Measurements from ENCODE around the gene SRSF2. TPM values are rescaled to one million over a fixed set of nuclear protein-coding genes. Genes with fewer than 3 reads are reported as not detected.

Gene SRSF2
- total and polyA plus RNA-seq, 9 of the 15 experiments (the other 6 are each of a cell fraction or from before 2014, with no cell fraction given) = 161 to 583 (median 393) TPM

GRCh38 chr17:76737082-76737675, at the start of gene SRSF2 (continued):
- TF ChIP-seq NCOA2 (IDR thresholded peaks at IDR 0.05; ENCODE audit: partially characterized antibody in 2 of 2) (no peak), CBX5 (IDR thresholded peaks at IDR 0.05; ENCODE audit: borderline replicate concordance, low read depth) (no peak), PHF20 (IDR thresholded peaks at IDR 0.05; ENCODE audit: partially characterized antibody) (peak; percentile 77), ZNF133 (CRISPR knock-in tag; IDR thresholded peaks at IDR 0.05) (no peak), RUNX1 (IDR thresholded peaks at IDR 0.05; ENCODE audit: low read depth) (no peak), ZNF407 (IDR thresholded peaks at IDR 0.05; ENCODE audit: low read depth) (no peak), ZNF124 (CRISPR knock-in tag; IDR thresholded peaks at IDR 0.05) (no peak), MAFG (tag; conservative IDR thresholded peaks at IDR 0.05) (peak; percentile 94), ZNF699 (CRISPR knock-in tag; IDR thresholded peaks at IDR 0.05; ENCODE audit: insufficient replicate concordance) (no peak), CEBPZ (IDR thresholded peaks at IDR 0.05; ENCODE audit: borderline replicate concordance, low read depth, low read length) (no peak), PHB2 (IDR thresholded peaks at IDR 0.05; ENCODE audit: low read depth) (no peak), L3MBTL2 (IDR thresholded peaks at IDR 0.05) (no peak)
- TF ChIP-seq, protein P1, sequence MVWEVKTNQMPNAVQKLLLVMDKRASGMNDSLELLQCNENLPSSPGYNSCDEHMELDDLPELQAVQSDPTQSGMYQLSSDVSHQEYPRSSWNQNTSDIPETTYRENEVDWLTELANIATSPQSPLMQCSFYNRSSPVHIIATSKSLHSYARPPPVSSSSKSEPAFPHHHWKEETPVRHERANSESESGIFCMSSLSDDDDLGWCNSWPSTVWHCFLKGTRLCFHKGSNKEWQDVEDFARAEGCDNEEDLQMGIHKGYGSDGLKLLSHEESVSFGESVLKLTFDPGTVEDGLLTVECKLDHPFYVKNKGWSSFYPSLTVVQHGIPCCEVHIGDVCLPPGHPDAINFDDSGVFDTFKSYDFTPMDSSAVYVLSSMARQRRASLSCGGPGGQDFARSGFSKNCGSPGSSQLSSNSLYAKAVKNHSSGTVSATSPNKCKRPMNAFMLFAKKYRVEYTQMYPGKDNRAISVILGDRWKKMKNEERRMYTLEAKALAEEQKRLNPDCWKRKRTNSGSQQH (CRISPR knock-in tag; IDR thresholded peaks at IDR 0.05) = no peak; the same call in 1 of the 2 replicates

Measured in K562 (cell line).